GM12891 (cell line): ENCODE data around the gene CFAP61.

ENCODE experiments used
- POLR2A ChIP-seq: IDR thresholded peaks from 2 replicates; pipeline ENCODE4 v1.6.1; 2011; ENCODE audit warnings: low read depth, low read length, control low read depth
- POLR2AphosphoS5 ChIP-seq: IDR thresholded peaks from 2 replicates; pipeline ENCODE4 v1.6.1; 2011; ENCODE audit warnings: low read depth, low read length, control low read depth
- TAF1 ChIP-seq: IDR thresholded peaks from 2 replicates; pipeline ENCODE4 v1.6.1; 2011; ENCODE audit warnings: low read depth, low read length, control low read depth

- TF ChIP-seq POLR2A (no peak), POLR2AphosphoS5 (no peak), TAF1 (no peak)
Observed at GRCh38 chr20:20334489-20334888, 282.2 kb downstream of the CFAP61 start.
